Ishikawa (cell line): ENCODE measurements around the gene PTH2R.

ENCODE experiments used
- CEBPB ChIP-seq: IDR thresholded peaks from 2 replicates; pipeline ENCODE4 v1.6.1; 2012
- CREB1 ChIP-seq: IDR thresholded peaks from 2 replicates; pipeline ENCODE4 v1.6.1; 2012; ENCODE audit warnings: low read depth
- EP300 ChIP-seq: IDR thresholded peaks from 2 replicates; pipeline ENCODE4 v1.6.1; 2012; ENCODE audit warnings: borderline replicate concordance
- TAF1 ChIP-seq: IDR thresholded peaks from 2 replicates; pipeline ENCODE4 v1.6.1; 2012; ENCODE audit warnings: low read depth, mild to moderate bottlenecking
- TCF12 ChIP-seq: IDR thresholded peaks from 2 replicates; pipeline ENCODE4 v1.6.1; 2012; ENCODE audit warnings: low read depth
- YY1 ChIP-seq: IDR thresholded peaks from 2 replicates; pipeline ENCODE4 v1.6.1; 2012; ENCODE audit warnings: low read depth
- TF ChIP-seq, protein P1 (sequence below): IDR thresholded peaks from 2 replicates; pipeline ENCODE4 v1.6.1; 2012

DNA sequence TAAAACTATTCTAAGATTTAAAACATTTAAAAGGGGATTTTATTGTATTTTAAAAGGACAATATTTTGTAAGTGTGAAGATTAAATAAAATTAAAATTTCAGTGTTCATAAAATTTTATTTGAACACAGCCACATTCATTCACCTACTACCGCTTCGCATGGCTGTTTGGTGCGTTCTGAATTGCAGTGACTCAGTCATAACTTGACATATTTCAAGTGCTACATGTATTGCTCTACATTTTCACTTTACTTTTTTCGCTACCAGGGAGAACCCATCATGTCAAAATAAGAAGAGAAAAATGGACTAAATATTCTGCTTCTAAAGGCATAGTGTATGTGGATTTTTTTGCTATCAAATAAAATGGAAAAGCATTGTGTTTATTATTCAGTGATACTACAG lies 8.7 kb downstream of the PTH2R start:
- TF ChIP-seq, protein P1, sequence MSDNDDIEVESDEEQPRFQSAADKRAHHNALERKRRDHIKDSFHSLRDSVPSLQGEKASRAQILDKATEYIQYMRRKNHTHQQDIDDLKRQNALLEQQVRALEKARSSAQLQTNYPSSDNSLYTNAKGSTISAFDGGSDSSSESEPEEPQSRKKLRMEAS, result no peak
- TF ChIP-seq CEBPB (no peak), CREB1 (no peak), EP300 (no peak), TAF1 (no peak), TCF12 (no peak), YY1 (no peak)
